ENCODE results near the gene RABGEF1. TPM values are rescaled to one million over a fixed set of nuclear protein-coding genes. Genes with fewer than 3 reads are reported as not detected.

Gene RABGEF1
- total and polyA plus RNA-seq, 7 donors: 12.0 to 23.2 (median 18.7) TPM

DNA sequence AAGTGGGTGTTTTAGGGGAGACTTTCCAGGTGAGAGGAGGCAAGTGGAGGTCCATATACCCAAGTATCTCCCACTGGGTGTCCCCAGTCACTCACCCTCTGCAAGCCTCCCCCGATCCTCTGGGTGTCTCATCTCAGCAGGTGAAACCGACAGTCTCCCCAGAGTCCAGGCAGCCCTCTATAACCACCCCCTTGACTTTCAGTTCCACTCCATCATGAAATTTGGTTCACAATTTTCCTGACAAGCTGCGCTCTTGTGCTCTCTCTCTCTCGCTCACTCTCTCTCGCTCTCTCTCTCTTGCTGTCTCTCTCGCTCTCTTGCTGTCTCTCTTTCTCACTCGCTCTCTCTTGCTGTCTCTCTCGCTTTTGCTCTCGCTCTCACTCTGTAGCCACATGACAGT, 8.1 kb upstream of the RABGEF1 start:
- 84 to 90% (median 88%) methylated on average over 9 of the region's 9 CpGs for WGBS, 3 donors
- intact Hi-C loops (cut with DNase I): no loop called here
- no peaks in the 10 kb centered on the region for H3K4me1 ChIP-seq
- H3K4me3 ChIP-seq: no peak overlapping the region
- H3K27me3 ChIP-seq (ENCODE audit: insufficient read depth in 3 of 3, low read length in 2 of 3): no peaks in the 10 kb centered on the region
- TF ChIP-seq, protein P1, sequence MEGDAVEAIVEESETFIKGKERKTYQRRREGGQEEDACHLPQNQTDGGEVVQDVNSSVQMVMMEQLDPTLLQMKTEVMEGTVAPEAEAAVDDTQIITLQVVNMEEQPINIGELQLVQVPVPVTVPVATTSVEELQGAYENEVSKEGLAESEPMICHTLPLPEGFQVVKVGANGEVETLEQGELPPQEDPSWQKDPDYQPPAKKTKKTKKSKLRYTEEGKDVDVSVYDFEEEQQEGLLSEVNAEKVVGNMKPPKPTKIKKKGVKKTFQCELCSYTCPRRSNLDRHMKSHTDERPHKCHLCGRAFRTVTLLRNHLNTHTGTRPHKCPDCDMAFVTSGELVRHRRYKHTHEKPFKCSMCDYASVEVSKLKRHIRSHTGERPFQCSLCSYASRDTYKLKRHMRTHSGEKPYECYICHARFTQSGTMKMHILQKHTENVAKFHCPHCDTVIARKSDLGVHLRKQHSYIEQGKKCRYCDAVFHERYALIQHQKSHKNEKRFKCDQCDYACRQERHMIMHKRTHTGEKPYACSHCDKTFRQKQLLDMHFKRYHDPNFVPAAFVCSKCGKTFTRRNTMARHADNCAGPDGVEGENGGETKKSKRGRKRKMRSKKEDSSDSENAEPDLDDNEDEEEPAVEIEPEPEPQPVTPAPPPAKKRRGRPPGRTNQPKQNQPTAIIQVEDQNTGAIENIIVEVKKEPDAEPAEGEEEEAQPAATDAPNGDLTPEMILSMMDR (IDR thresholded peaks at IDR 0.05): no peak
- H3K9me3 ChIP-seq: peaks cover 6% of the 10 kb centered on the region
- H3K27ac ChIP-seq: no peak overlapping the region
- DNase-seq (no peak), ATAC-seq (peak in 1 of 4 donors; percentile 21)
- H3K36me3 ChIP-seq (ENCODE audit: insufficient read depth in 1 of 2, low read depth in 1 of 2): no peaks in the 10 kb centered on the region

DNA sequence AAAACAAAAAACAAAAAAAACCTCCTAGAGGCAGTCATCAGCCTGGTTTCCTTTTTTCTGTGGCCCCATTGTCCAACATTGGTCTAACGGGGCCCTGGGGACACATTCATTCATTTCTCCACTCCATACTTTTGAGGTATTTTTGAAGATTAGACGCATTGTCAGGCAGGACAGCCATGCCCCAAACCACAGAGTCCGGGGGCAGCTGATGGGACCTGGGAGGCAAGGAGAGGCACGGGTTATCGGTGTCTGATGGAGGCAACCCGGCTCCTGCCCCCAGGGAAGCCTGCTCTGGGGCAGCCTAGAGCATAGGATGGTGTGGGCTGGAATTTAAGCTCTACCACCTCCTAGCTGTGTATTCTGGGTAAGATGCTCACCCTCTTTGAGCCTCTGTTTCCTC, 6.5 kb upstream of the RABGEF1 start:
- ATAC-seq (no peak), DNase-seq (no peak)
- TF ChIP-seq, protein P1 (IDR thresholded peaks at IDR 0.05): no peak
- no peak overlapping the region for H3K4me3 ChIP-seq
- 78 to 83% (median 82%) methylated on average over 6 of the region's 6 CpGs for WGBS, 3 donors
- H3K4me1 ChIP-seq: no peaks in the 10 kb centered on the region
- intact Hi-C loops (cut with DNase I): no loop called here
- no peaks in the 10 kb centered on the region for H3K27me3 ChIP-seq (ENCODE audit: insufficient read depth in 3 of 3, low read length in 2 of 3)
- no peak overlapping the region for H3K27ac ChIP-seq
- peaks cover 6% of the 10 kb centered on the region for H3K9me3 ChIP-seq
- H3K36me3 ChIP-seq (ENCODE audit: insufficient read depth in 1 of 2, low read depth in 1 of 2): no peaks in the 10 kb centered on the region

DNA sequence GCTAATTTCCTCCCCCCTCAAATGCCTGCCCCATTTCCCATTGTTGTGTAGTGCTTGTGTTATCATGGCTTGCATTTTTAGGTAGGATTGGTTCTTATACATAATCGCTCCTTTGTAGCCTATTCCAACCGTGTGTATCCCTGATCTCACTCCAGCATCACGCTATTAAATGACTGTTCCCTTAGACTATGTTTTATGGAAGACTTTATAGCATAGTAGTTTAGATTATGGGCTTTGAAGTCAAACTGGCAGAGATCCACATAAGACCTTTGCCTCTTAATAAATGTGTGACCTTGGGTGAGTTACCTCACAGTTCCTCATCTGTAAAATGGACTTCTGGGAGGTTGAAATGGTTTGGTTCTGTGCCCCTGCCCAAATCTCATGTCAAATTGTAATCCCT, 5.4 kb upstream of the RABGEF1 start:
- TF ChIP-seq, protein P1 (IDR thresholded peaks at IDR 0.05): no peak
- H3K9me3 ChIP-seq: peaks cover 6% of the 10 kb centered on the region
- intact Hi-C loops (cut with DNase I): loop anchor here (5.0 kb wide), 2 partner anchors 38 to 48 kb away; no protein-coding TSS in a partner anchor
- no peaks in the 10 kb centered on the region for H3K36me3 ChIP-seq (ENCODE audit: insufficient read depth in 1 of 2, low read depth in 1 of 2)
- H3K27me3 ChIP-seq (ENCODE audit: insufficient read depth in 3 of 3, low read length in 2 of 3): no peaks in the 10 kb centered on the region
- H3K27ac ChIP-seq: no peak overlapping the region
- no peak overlapping the region for H3K4me3 ChIP-seq
- 84 to 89% (median 87%) methylated on average over 3 of the region's 3 CpGs for WGBS, 3 donors
- no peak for DNase-seq
- ATAC-seq: no peak
- peaks cover 3% of the 10 kb centered on the region for H3K4me1 ChIP-seq

DNA sequence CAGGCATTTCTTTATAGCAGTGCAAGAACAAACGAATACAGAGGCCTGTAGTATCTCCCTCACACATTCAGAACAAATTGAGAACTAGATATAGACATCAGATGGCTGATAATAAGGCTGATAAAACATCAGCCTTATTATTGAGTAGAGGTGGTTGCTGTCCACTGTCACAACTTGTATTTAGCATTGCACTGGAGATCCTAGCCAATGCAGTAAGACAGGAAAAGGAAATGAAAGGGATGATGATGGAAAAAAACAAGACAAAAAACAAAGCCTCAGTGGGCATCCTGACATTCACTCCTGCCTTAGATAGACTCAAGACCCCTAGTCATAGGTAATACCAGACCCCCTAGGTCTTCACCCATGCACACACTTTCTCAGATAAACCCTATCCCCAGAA, 4.7 kb upstream of the RABGEF1 start:
- Histone ChIP-seq H3K4me1 (peaks cover 3% of the 10 kb centered on the region), H3K27me3 (ENCODE audit: insufficient read depth in 3 of 3, low read length in 2 of 3) (no peaks in the 10 kb centered on the region), H3K4me3 (no peak overlapping the region), H3K27ac (no peak overlapping the region), H3K36me3 (ENCODE audit: insufficient read depth in 1 of 2, low read depth in 1 of 2) (no peaks in the 10 kb centered on the region), H3K9me3 (peaks cover 6% of the 10 kb centered on the region)
- no peak for ATAC-seq
- WGBS, 3 donors: 94 to 97% (median 94%) methylated on average over 1 of the region's 1 CpG
- TF ChIP-seq, protein P1 (IDR thresholded peaks at IDR 0.05): no peak
- intact Hi-C loops (cut with DNase I): loop anchor here (5.0 kb wide), 2 partner anchors 39 to 49 kb away; no protein-coding TSS in a partner anchor
- DNase-seq: no peak

DNA sequence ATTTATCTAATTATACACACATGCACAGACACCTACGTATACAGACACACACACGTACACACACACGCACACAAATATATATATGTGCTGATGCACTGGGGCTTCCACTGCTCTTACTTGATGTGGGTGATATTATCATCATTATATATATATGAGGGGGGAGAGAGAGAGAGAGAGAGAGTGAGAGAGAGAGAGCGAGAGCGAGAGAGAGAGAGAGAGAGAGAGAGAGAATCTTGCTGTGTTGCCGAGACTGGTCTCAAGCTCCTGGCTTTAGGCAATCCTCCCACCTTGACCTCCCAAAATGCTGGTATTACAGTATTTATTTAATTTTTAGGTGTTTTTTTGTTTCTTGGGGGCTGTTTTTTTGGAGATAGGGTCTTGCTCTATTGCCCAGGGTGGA, 3.6 kb upstream of the RABGEF1 start:
- intact Hi-C loops (cut with DNase I): loop anchor here (5.0 kb wide), 2 partner anchors 40 to 50 kb away; no protein-coding TSS in a partner anchor
- Histone ChIP-seq H3K9me3 (peaks cover 6% of the 10 kb centered on the region), H3K27me3 (ENCODE audit: insufficient read depth in 3 of 3, low read length in 2 of 3) (no peaks in the 10 kb centered on the region), H3K4me1 (peaks cover 7% of the 10 kb centered on the region), H3K27ac (no peak overlapping the region), H3K36me3 (ENCODE audit: insufficient read depth in 1 of 2, low read depth in 1 of 2) (no peaks in the 10 kb centered on the region), H3K4me3 (no peak overlapping the region)
- ATAC-seq (no peak), DNase-seq (no peak)
- TF ChIP-seq, protein P1 (IDR thresholded peaks at IDR 0.05): no peak
- 89 to 100% (median 92%) methylated on average over 5 to 6 of the region's 6 CpGs for WGBS, 3 donors

Data from psoas muscle (tissue), 8 donors.